ENCODE measurements around the gene CREB3L4. TPM values are rescaled to one million over a fixed set of nuclear protein-coding genes. Genes with fewer than 3 reads are reported as not detected.

Gene CREB3L4
- total and polyA plus RNA-seq, 2 of the 4 experiments (the other 2 are of a cell fraction) = 6.5 to 9.8 TPM

- no peaks in the 10 kb centered on the region for H3K9me3 ChIP-seq (ENCODE audit: control insufficient read depth, insufficient read depth, low read length)
- peak within 1 kb of the TSS; percentile 76 for H2BK20ac ChIP-seq (ENCODE audit: low read depth, low read length)
- H2BK5ac ChIP-seq (ENCODE audit: low read depth, low read length, poor library complexity, severe bottlenecking) = peak within 1 kb of the TSS; percentile 97
- no peaks in the 10 kb centered on the region for H3K27me3 ChIP-seq (ENCODE audit: control insufficient read depth, insufficient read depth, low read length)
- peaks cover 25 to 43% of the 10 kb centered on the region in 2 experiments for H3K79me1 ChIP-seq (ENCODE audit: low read depth in 1 of 2, low read length in 2 of 2)
- TF ChIP-seq MAZ (IDR thresholded peaks at IDR 0.05; ENCODE audit: borderline replicate concordance, low read depth, low read length) (peak; percentile 7; the same call in 1 of the 2 replicates), MAFK (IDR thresholded peaks at IDR 0.05; ENCODE audit: low read depth, low read length) (no peak), MXI1 (IDR thresholded peaks at IDR 0.05; ENCODE audit: borderline replicate concordance, low read depth, low read length) (peak; percentile 6; the same call in 1 of the 2 replicates)
- peak within 1 kb of the TSS; percentile 99 for H3K56ac ChIP-seq (ENCODE audit: extremely low read depth, insufficient read depth, low read length)
- ATAC-seq (ENCODE audit: low read depth) (peak; percentile 81), DNase-seq (peak; percentile 80)
- WGBS, 2 experiments (ENCODE audit: extremely low coverage in 2 of 2, insufficient read length in 1 of 2) = 0% methylated on average over 3 of the region's 32 CpGs; no CpG with 5 or more reads in 1 of the 2 experiments
- ChIA-PET POLR2A (ENCODE audit: unreplicated experiment) (interaction anchor here (0.6 kb wide), 1 partner anchor 40 kb away, joined by 3 read pairs; the partner anchor contains the start of gene DENND4B), CTCF (interaction anchor here (0.6 to 2.5 kb wide), 10 partner anchors 19 to 622 kb away, joined by 3 to 8 read pairs (median 4); partner anchors contain the start of genes DENND4B and SLC39A1)
- peaks cover 4% of the 10 kb centered on the region for H3K4me1 ChIP-seq (ENCODE audit: control insufficient read depth, insufficient read depth, low read length)
- H3K18ac ChIP-seq (ENCODE audit: low read depth, low read length) = peak within 1 kb of the TSS; percentile 92
- peak within 1 kb of the TSS; percentile 59 for H3K4me3 ChIP-seq (ENCODE audit: insufficient read depth, low read depth, low read length)
- peak within 1 kb of the TSS; percentile 95 to 96 for H4K8ac ChIP-seq (ENCODE audit: low read depth in 2 of 2, low read length in 2 of 2)
- dilution Hi-C loops (cut with HindIII; ENCODE audit: low sequenced_read_pairs, unreplicated experiment) = no loop called here
- peak within 1 kb of the TSS; percentile 100 for H2AK5ac ChIP-seq (ENCODE audit: low read depth, low read length)
- BruUV-seq (replicated peaks) = no TSS peak
- peak within 1 kb of the TSS; percentile 98 for H3K9ac ChIP-seq (ENCODE audit: low read depth, low read length)
- H3K4me2 ChIP-seq (ENCODE audit: low read depth, low read length) = peak within 1 kb of the TSS; percentile 97
- no peaks in the 10 kb centered on the region for H4K20me1 ChIP-seq (ENCODE audit: insufficient read depth, low read length)
- peaks cover 8% of the 10 kb centered on the region for H3K9me1 ChIP-seq (ENCODE audit: insufficient read depth, low read length)
- peak within 1 kb of the TSS; percentile 90 for H2AFZ ChIP-seq (replicated peaks; ENCODE audit: low read length, poor library complexity)
- intact Hi-C loops (cut with micrococcal nuclease) = loop anchor here (1.0 to 10.0 kb wide), 5 partner anchors 23 to 481 kb away; partner anchors contain the start of gene SLC39A1
- peak within 1 kb of the TSS; percentile 97 for H3K27ac ChIP-seq (ENCODE audit: insufficient read depth, low read length)
- H2BK15ac ChIP-seq (ENCODE audit: low read depth, low read length) = peak within 1 kb of the TSS; percentile 99
- H3K4ac ChIP-seq (ENCODE audit: low read depth, low read length) = peak within 1 kb of the TSS; percentile 99
- peak within 1 kb of the TSS; percentile 66 for H4K5ac ChIP-seq (ENCODE audit: low read depth, low read length)
- peak within 1 kb of the TSS; percentile 100 for H2AK9ac ChIP-seq (replicated peaks; ENCODE audit: low read depth, low read length, poor library complexity)
- H4K91ac ChIP-seq (ENCODE audit: insufficient read depth, low read depth, low read length) = peak within 1 kb of the TSS; percentile 98
- in situ Hi-C loops (cut with MboI; ENCODE audit: low sequenced_read_pairs) = no loop called here
- H3K14ac ChIP-seq (replicated peaks; ENCODE audit: low read depth, low read length) = peak within 1 kb of the TSS; percentile 100
- H2BK120ac ChIP-seq (ENCODE audit: low read depth, low read length) = peak within 1 kb of the TSS; percentile 84
- H3K23ac ChIP-seq (ENCODE audit: low read depth, low read length) = peak within 1 kb of the TSS; percentile 97
- peaks cover 19% of the 10 kb centered on the region for H3K36me3 ChIP-seq (ENCODE audit: control insufficient read depth, insufficient read depth, low read length)
These were observed 18.4 kb downstream of the CREB3L4 start, which contains the start of gene RAB13 for GRCh38 chr1:153985941-153986761. Gene RAB13 (minus strand): TSS chr1:153986339. CDS start chr1:153986236, 103 bp downstream.
